HG02623 (cell line): ENCODE results near the gene CAMSAP1.
A peak's percentile ranks its signal among the peaks of the same experiment; 100 is the strongest.
"Not testable (repeated sequence)": the region's sequence is repeated elsewhere in the genome, so short reads cannot be mapped to it uniquely, and the experiment has no call there.

Source experiments
- ATAC-seq: cut with Tn5 transposase; IDR thresholded peaks from one replicate; pipeline ENCODE4 v1.9.1; 2021; ENCODE audit warnings: moderate library complexity; ENCODE audit not compliant: unreplicated experiment

CAMSAP1 gene

DNA sequence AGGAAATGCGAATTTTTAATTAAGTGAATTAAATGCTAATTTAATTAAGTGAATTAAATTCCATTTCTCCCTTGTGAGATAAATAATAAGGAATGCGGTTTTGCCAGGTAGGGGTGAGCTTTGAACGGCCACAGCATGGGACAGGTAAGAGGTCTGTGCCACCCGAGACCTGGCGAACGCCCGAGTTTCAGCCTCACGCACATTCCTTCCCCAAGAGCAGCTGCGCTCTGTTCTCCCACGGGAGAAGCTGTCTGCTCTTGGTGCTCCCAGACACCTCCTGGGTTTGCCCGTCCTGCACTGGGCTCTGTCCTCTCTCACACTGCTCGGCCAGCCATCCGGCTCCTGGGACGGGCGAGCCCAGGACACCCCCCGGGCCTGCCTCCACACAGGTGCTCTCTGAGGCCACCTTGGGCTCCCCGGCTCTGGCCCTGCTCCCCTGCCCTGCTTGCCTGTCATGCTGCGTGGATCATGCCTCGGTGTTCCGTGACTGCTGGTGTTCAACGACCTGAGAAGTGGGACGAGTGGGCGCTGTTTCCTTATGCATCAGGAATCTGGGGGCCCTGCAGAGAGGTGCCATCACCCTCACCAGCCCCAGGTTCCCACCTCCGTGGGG lies 13.7 kb upstream of the CAMSAP1 start:
- no peak for ATAC-seq

DNA sequence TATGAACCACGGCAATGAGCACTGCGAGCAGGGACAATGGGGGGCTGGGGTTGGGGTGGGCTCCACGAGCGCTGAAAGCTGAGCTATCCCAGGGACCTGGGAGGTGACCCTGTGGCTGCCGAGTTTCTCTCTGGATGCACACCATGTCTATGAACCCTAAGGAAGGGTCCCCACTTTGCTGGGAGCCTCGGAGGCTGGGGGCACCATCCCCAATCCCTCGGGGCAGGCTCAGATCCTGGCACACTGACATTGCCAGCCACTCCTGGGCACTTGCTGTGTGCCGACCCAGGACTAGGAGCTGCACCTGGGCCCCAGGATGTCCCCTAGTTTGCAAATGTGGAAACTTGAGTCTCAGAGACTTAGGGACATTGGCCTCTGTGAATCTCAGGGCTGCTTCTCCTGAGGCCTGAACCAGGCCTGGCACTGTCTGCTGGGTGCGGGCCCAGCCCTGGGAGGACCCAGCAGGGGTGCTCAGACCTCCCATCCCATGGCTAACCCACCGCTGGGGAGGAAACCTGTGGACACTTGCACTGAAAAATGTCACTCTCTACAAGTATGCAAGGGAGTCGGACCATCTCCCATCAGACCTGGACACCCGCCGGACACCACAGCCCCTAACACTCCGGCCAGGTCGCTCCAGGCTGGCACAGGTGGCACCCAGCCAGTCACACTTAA lies 13.0 kb upstream of the CAMSAP1 start:
- ATAC-seq, result no peak

GRCh38 chr9:135919318-135919890 lies 12.1 kb upstream of the CAMSAP1 start:
- no peak for ATAC-seq

GRCh38 chr9:135916227-135916626 lies 8.9 kb upstream of the CAMSAP1 start:
- ATAC-seq, result not testable (repeated sequence)

DNA sequence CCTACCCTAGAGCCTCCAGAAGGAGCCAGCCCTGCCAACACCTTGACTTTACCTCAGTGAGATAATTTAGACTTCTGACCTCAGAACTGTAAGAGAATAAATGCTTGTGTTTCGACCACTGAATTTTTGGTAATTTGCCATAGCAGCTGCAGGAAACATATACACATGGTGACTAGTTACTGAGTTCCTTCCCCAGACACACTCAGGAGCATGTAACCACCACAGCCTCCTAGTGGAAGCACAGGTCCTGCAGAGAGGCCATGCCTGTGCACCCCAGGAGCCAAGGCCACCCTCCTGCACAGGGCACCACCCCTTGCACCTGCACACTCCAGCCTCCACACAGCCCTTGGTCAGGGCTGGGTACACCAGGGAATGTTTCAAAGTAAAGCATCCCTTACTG lies 7.6 kb upstream of the CAMSAP1 start:
- ATAC-seq, result no peak

GRCh38 chr9:135911233-135911632 lies 3.9 kb upstream of the CAMSAP1 start:
- ATAC-seq, result not testable (repeated sequence)

DNA sequence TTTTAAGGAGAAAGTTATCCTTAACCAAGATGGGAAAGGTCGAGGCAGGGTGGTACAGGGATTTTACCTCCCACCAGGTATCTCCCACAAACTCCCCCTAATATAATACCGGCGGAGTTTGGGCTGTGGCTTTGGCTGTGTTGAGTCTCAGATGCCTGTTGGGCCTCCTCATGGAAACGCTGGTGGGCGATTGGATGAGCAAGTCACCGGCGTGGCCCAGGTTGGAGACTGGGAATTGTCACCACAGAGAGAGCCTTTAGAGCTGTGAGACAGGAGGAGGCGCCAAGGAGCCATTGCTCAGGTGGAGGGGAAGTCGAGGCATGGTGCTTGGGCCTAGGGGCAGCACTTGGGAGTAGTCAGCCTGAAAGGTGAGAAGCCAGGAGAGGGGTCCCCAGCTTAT lies 3.4 kb upstream of the CAMSAP1 start:
- no peak for ATAC-seq

- no peak for ATAC-seq
These were observed 2.9 kb upstream of the CAMSAP1 start for GRCh38 chr9:135910216-135910615.

DNA sequence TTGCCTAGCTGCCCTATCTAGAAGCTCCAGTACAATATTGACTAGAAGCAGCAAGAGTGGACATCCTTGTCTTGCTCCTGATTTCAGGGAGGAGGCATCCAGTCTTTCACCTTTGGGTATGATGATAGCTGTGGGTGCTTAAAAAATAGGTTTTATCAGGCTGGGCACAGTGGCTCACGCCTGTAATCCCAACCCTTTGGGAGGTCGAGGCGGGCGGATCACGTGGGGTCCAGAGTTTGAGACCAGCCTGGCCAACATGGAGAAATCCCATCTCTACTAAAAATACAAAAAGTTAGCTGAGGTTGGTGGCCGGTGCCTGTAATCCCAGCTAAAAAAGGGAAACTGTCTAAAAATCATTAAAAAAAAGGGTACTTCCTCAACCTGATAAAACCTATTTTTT lies 2.0 kb upstream of the CAMSAP1 start:
- no peak for ATAC-seq

DNA sequence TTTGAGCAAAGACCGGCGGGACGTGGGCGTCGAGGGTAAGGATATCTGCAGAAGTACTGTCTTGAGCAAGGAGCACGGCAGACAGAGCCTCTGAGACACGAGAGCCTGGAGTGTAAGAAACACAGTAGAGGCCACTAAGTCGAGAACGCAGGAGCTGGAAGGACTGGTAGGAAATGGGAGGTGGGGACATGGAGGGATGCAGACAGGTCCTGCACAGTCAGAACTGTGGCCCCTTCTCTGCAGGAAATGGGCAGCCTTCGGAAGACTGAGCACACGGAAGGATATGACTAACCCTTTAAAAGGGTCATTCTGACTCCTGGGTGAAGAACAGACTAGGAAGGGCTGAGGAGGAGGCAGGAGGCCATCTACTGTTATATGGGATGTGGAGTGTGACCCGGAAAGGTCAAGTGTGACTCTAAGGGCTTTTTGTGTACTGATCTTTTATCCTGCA lies 1.4 kb upstream of the CAMSAP1 start:
- no peak for ATAC-seq

GRCh38 chr9:135908093-135908753 lies 877 bp upstream of the CAMSAP1 start:
- peak; percentile 4 for ATAC-seq

- peak; percentile 18 for ATAC-seq
These were observed 328 bp downstream of the CAMSAP1 start for GRCh38 chr9:135907006-135907430.

- peak; percentile 5 for ATAC-seq
These were observed 898 bp downstream of the CAMSAP1 start for GRCh38 chr9:135906291-135907005.

- ATAC-seq, result no peak
These were observed 1.7 kb downstream of the CAMSAP1 start for GRCh38 chr9:135905380-135906258.

- no peak for ATAC-seq
These were observed 3.4 kb downstream of the CAMSAP1 start for GRCh38 chr9:135903786-135904520.

GRCh38 chr9:135903358-135903656 lies 4.0 kb downstream of the CAMSAP1 start:
- ATAC-seq, result no peak

GRCh38 chr9:135902655-135903357 lies 4.5 kb downstream of the CAMSAP1 start:
- ATAC-seq, result no peak

- no peak for ATAC-seq
These were observed 5.5 kb downstream of the CAMSAP1 start for GRCh38 chr9:135901826-135902225.
